K562 (cell line): ENCODE results near the gene CNKSR3.

Experiments
- HCFC1 ChIP-seq: IDR thresholded peaks from 2 replicates; pipeline ENCODE4 v1.6.1; 2012; ENCODE audit warnings: low read depth, low read length, improper control_type of control experiment
- JUND ChIP-seq, 2 experiments: IDR thresholded peaks; 2 replicates in 1 of 2; 3 replicates in 1 of 2; pipeline ENCODE4 v1.6.1; 2011; ENCODE audit warnings: borderline replicate concordance in 2 of 2, low read depth in 2 of 2, low read length in 2 of 2, improper control_type of control experiment in 1 of 2, missing biosample characterization in 1 of 2, missing genetic modification characterization in 1 of 2, missing genetic modification reagents in 1 of 2
- NELFE ChIP-seq: IDR thresholded peaks from 2 replicates; pipeline ENCODE4 v1.6.1; 2011; ENCODE audit warnings: mild to moderate bottlenecking; ENCODE audit not compliant: insufficient read depth, insufficient read length
- POLR2A ChIP-seq: fragments of 450-650 bp; conservative IDR thresholded peaks from 2 replicates; pipeline ENCODE4 v1.6.1; 2016
- ZNF324 ChIP-seq: fragments of 250-450 bp; sonication (Bioruptor Pico); IDR thresholded peaks from 2 replicates; pipeline ENCODE4 v1.4.0; 2020; ENCODE audit warnings: mild to moderate bottlenecking

DNA sequence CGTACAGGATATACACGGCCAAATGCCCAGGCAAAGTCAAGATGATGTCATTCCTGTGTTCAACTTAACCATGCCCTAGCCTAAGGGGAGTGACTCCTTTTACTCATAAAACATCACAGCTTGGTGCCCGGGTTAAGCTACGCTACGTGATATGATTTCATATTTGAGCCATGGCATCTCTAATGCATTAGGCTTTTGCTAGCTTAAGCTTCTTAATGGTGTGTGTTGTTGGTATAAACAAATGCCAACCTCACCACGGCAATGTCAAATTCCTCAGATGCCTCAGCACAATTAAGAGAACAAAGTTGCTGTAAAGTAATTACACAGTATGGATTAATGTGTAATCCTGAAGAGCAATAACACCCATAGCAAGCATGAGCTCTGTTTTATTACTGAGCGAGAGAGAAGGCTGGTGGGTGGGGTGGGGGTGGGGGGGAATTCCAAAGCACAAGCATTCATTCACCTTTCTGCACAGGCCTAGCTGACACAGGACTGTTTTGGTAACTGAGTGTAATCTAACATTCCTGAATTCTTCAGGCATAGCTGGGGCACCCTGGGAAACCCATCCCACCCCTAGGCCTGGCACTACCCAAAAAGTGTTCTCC, 44.7 kb upstream of the CNKSR3 start:
- TF ChIP-seq NELFE (no peak), ZNF324 (no peak), POLR2A (no peak), JUND (IDR thresholded peaks at IDR 0.05; ENCODE audit: borderline replicate concordance, low read depth, low read length) (no peak), JUND (tag; IDR thresholded peaks at IDR 0.05; ENCODE audit: borderline replicate concordance, low read depth, low read length) (no peak), HCFC1 (no peak)
